Astrocyte of the hippocampus (primary cell): ENCODE data around the gene ZNF100.
A peak's percentile ranks its signal among the peaks of the same experiment; 100 is the strongest.

ENCODE experiments used
- DNase-seq: peaks from one replicate; pipeline ENCODE4 v3.0.0; 2011; ENCODE audit warnings: low read depth, low spot score

The ZNF100 gene

DNA sequence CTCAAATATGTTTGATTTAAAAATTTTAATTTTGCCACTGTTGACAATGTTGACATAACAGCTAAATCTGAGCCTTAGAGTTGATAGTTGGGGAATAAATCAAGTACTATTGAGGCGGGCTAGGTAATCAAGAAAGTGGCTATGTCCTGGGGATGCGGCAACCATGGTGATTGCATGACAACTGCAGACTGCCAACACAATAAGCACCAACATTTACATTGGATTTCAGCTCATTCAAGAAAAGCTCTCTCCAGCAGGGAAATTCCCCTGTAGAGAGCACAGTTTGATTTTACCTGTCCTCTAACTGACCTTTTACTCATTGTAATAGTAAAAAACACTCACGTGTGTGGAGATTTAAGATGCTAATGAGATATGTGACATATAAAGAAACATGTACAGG, 63.1 kb downstream of the ZNF100 start:
- no peak for DNase-seq

DNA sequence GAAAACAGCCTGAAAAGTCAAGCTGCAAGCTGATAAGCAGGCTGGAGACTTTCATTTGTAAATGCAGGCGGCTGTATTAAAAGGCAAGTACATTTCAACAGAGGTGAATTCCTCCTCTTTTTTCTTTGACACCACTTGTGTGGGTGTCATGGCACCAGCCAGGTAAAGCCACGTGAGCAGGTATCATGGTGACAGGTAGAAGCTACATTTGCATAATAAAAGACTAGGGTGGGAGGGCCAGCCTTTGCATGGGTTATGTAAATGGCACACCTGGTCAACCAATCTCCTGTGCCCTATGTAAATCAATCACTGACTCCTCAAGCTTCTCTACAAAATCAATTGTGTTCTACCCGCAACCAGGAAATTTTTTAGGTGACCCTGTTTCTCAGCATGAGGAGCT, 68.2 kb downstream of the ZNF100 start:
- DNase-seq: no peak

DNA sequence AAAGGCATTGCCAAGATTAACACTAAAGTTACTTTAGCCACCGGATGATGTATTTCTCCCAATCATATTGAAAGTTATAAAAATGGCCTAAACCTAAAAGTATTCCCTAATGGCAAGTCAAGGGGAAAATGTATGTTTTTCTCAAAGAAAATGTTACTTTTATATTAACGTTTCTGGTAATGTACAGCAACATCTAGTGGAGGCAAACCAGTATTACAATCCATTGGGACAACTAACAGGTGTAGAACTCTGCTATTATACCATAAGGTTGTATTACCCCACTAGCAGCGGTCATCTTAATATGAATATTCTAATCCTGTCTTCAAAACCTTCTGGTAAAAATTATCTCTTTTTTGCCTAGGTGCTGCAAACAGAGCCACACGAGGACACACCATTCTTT, 69.2 kb downstream of the ZNF100 start:
- DNase-seq: peak; percentile 14

DNA sequence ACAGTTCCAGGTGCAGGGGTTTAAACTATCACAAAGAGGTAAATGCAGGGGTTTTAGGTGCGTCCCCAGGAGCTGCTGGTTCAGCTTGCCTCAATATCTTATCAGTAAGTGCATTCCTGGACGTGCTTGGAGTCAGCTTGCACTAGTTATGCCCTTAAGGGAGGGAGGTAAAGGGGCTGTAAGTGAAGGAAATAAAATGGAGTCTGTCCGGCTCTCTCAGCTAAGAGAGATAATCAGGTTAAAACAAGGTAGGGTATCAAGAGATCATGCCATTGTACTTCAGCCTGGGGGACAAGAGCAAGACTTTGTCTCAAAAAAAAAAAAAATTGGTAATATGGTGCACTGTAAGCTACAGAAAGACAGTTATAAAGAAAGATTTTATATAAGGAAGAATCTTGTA, 69.7 kb downstream of the ZNF100 start:
- DNase-seq: no peak

DNA sequence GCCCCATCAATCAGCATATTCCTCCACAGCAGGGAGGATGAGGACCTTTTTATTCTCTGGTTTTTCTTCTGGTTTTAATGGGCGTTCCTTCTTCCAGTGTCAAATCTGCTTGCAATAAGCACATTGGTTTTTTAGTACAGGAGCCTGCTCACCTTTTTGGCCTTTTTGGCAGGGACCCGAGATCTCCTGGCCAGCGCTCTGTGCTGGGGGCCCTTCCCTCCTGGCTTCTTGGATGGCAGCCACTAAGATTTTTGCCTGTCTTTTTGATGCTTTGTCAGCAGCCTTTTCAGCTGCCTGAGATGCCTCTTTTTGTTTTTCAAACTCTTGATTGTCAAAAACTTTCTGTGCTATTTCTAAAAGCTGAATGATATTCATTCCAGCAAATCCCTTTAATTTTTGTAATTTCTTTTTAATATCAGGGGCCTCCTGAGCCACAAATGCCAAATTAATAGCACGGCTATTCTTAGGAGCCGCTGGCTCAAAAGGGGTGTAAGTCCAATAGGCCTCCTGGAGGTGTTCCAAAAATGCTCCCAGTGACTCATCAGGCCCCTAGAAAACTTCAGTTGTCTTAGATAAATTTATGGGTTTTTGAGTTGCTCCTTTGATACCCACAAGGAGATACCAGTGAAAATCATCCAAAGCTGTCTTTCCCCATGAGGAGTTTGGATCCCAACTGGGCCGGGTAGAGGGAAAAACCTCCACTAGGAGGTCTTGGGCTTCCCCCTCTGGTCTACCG, 73.0 kb downstream of the ZNF100 start:
- peak; percentile 13 for DNase-seq

DNA sequence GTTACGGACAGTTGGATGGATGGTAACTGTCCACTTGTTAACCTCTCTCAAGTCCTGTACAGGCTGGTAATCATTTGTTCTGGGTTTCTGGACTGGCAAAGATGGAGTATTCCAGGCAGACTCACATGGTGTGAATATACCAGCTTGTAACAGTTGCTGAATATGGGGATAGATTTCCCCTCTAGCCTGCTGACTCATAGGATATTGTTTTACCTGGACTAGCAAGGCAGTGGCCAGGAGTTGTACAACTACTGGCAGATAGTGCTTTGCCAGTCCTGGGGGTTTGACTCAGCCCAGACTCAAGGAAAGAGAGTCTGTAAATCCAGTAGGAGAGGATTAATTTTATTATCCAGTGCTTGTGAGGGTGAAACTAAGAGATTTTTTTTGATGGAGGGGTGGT, 74.0 kb downstream of the ZNF100 start:
- no peak for DNase-seq

DNA sequence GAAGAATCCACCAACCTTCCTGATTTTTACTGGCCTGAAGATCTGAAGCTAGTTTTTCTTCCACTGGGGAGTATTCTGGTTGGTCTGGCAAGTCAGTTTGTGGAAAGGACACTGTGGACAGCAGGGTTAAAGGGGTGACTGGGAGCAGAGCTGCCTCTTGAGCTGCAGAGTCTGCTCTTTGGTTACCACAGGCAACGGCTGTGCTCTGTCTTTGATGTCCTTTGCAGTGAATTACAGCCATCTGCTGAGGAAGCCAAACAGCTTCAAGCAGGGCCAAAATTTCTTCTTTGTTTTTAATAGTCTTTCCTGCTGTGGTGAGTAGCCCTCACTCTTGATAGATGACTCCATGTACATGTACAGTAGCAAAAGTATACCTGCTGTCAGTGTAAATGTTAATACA, 75.7 kb downstream of the ZNF100 start:
- DNase-seq: no peak

DNA sequence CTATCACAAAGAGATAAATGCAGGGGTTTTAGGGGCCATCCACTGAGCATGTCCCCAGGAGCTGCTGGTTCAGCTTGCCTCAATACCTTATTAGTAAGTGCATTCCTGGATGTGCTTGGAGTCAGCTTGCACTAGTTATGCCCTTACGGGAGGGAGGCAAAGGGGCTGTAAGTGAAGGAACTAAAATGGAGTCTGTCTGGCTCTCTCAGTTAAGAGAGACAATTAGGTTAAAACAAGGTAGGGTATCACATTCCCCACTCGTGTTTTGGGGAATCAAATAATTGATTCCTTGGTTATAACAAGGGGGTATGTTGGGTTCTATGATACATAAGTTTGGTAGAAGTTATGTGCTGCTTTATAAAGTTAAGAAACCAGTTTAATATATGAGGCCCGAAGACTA, 78.9 kb downstream of the ZNF100 start:
- DNase-seq: no peak

DNA sequence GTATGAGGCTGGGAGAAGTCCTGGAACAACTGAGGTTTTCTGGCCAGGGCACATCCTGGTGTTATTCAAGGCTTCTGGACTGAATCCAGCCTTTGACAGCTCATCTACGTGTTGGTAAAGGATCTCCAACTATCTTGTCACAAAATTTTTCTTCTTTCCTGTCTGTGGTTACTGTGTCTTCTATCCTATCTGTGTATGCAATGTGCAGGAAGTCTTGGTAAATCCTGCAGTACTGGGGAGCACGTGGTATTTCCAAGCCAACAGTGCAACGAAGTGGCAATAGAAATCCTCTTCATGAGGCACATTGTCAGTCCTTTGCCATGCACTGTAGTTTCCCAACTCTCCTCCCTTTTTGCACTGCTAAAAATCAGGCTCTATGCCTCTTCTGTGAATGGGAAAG, 86.7 kb downstream of the ZNF100 start:
- no peak for DNase-seq

DNA sequence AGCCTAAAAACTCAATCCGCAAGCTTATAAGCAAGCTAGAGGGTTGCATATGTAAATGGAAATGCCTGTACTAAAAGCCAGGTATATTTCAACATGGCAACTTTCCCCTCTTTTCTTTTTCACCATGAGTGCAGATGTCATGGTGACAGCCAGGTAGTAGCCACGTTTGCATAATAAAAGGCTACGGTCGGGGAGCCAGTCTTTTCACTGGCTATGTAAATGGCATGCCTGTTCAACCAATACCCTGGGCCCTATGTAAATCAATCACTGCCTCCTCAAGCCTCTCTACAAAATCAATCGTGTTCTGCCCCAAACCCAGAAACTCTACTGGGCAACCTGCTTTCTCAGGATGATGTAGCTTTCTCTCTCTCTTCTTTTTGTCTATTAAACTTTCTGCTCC, 87.4 kb downstream of the ZNF100 start:
- DNase-seq: no peak

DNA sequence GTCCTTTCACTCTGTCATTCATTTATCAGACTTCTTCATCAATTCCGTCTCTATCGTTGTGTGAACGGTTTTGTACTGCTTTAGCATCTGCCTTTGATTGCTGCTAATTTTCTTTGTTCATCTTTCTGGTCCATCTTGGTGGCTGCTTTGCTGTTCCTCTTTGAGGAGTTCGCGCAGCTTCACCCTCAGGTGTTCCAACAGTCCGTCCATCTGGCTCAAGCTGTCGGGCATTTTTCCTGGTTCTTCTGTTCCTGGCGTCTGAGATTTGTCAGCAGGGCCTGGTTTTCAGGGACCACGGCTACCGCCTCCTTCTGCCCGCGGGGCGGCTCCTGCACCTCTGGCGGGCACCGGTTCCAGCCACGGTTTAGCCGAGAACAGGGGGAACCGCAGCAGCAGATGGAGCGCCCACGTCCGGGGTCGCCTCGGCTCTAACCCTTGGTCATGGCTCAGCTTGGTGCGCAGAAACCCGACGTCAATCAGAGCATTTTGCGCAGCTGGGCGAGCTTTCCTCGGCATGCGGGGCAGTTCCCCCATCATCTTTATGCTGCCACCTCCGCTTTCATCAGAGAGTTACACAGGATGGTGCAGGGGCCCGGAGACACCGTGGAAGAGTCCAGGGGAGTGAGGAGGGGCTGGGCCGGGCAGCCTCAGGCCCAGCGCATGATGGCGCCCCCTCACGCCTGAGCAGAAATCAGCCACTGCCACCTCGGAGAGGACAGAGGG, 89.5 kb downstream of the ZNF100 start:
- DNase-seq: no peak

DNA sequence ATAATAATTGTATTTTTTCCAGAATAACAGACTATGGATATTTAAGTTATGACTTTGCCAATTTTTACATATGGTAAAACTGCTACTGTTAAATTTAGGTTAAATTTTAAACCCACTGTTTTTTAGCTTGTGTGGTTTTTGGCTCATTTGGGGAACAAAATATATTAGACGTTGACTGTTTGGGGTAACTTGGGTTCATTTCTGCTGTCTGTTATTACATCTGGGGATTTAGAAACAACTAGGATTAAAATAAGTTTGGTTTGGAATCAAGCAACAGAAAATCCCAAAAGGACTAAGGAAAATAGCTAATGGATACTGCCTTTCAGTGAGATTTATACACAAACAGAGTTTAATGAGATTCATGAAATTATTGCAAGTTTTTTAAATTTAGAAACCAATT, 92.9 kb downstream of the ZNF100 start:
- no peak for DNase-seq

DNA sequence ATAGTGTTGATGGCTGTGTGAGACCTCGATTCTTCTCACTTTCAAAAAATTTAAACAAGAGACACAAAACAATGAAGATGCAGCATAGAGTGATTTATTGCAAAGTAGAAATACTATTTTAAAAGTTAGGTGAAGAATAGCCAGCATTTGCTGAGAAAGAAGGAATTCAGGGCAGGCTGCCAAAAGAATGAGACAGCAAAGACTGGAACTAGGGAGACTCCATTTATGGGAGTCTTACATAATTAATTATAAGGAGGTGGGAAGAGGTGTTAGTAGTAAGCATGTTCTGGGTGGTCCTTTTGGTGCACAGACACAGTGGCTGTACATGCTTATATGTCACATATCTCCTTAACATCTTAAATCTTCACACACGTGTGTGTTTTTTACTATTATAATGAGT, 93.9 kb downstream of the ZNF100 start:
- peak; percentile 43 for DNase-seq
